WTC11 (cell line): Measurements from ENCODE around the gene VAC14. TPM values are rescaled to one million over a fixed set of nuclear protein-coding genes. Genes with fewer than 3 reads are reported as not detected.

Experiments used
- ATAC-seq: fragments of 200-7000 bp; cut with Tn5 transposase; 2 replicates; pipeline ENCODE4 v1.10.0; 2021; ENCODE audit warnings: mild to moderate bottlenecking, moderate library complexity
- CTCF ChIA-PET: fragments of 300-600 bp; sonication (Branson Sonifier 250); formaldehyde crosslinking; loops from one replicate; lab custom pipeline; 2021; ENCODE audit warnings: antibody characterized with exemption; lab: Charles Lee
- POLR2A ChIA-PET: fragments of 350-600 bp; sonication (Branson Sonifier 250); formaldehyde crosslinking; loops from one replicate; lab custom pipeline; 2021; ENCODE audit warnings: antibody characterized with exemption; lab: Charles Lee
- DNase-seq: peaks from one replicate; pipeline ENCODE4 v3.0.0; 2021; ENCODE audit warnings: low spot score
- H3K27ac Mint-ChIP-seq: 2 replicates; pipeline ENCODE4 v1.8.0; 2021; ENCODE audit warnings: mixed read lengths
- H3K27me3 Mint-ChIP-seq: 2 replicates; pipeline ENCODE4 v1.8.0; 2021; ENCODE audit warnings: low read depth, mild to moderate bottlenecking, moderate library complexity, mixed read lengths
- H3K36me3 Mint-ChIP-seq: 2 replicates; pipeline ENCODE4 v1.8.0; 2021; ENCODE audit warnings: mixed read lengths
- H3K4me1 Mint-ChIP-seq: 2 replicates; pipeline ENCODE4 v1.8.0; 2022; ENCODE audit warnings: mixed read lengths
- H3K4me3 Mint-ChIP-seq: 2 replicates; pipeline ENCODE4 v1.8.0; 2021; ENCODE audit warnings: mild to moderate bottlenecking, moderate library complexity, mixed read lengths
- H3K9me3 Mint-ChIP-seq: 2 replicates; pipeline ENCODE4 v1.8.0; 2021; ENCODE audit warnings: mixed read lengths
- ATF1 ChIP-seq: sonication (generic); formaldehyde crosslinking; IDR thresholded peaks from 2 replicates; pipeline ENCODE4 v1.8.1; 2023; ENCODE audit warnings: mild to moderate bottlenecking, moderate library complexity, missing genetic modification reagents
- CBFB ChIP-seq: sonication (generic); formaldehyde crosslinking; IDR thresholded peaks from 2 replicates; pipeline ENCODE4 v1.8.1; 2022; ENCODE audit warnings: mild to moderate bottlenecking, low read depth, missing genetic modification reagents
- CREB1 ChIP-seq: sonication (generic); formaldehyde crosslinking; IDR thresholded peaks from 2 replicates; pipeline ENCODE4 v1.8.0; 2023; ENCODE audit warnings: mild to moderate bottlenecking, missing genetic modification reagents
- CREM ChIP-seq: sonication (generic); formaldehyde crosslinking; IDR thresholded peaks from 2 replicates; pipeline ENCODE4 v1.8.1; 2022; ENCODE audit warnings: mild to moderate bottlenecking, missing genetic modification reagents, moderate library complexity
- ELF4 ChIP-seq: sonication (generic); formaldehyde crosslinking; IDR thresholded peaks from 2 replicates; pipeline ENCODE4 v1.8.1; 2022; ENCODE audit warnings: low read depth, mild to moderate bottlenecking, moderate library complexity, missing genetic modification reagents
- GRHL2 ChIP-seq: fragments of 250-450 bp; sonication (Bioruptor Pico); IDR thresholded peaks from 2 replicates; pipeline ENCODE4 v1.8.0; 2022; ENCODE audit warnings: mild to moderate bottlenecking, moderate library complexity; ENCODE audit not compliant: insufficient replicate concordance, severe bottlenecking
- HMGA2 ChIP-seq: fragments of 250-450 bp; sonication (Bioruptor Pico); IDR thresholded peaks from 2 replicates; pipeline ENCODE4 v1.4.0; 2021; ENCODE audit warnings: mild to moderate bottlenecking, moderate library complexity
- IRF2 ChIP-seq: sonication (generic); formaldehyde crosslinking; IDR thresholded peaks from 2 replicates; pipeline ENCODE4 v1.8.0; 2022; ENCODE audit warnings: low read depth, missing genetic modification reagents, borderline replicate concordance
- KAT7 ChIP-seq: sonication (generic); formaldehyde crosslinking; IDR thresholded peaks from 2 replicates; pipeline ENCODE4 v1.8.1; 2023; ENCODE audit warnings: missing genetic modification reagents, mild to moderate bottlenecking, borderline replicate concordance
- MXD4 ChIP-seq: fragments of 250-450 bp; sonication (Bioruptor Pico); IDR thresholded peaks from 2 replicates; pipeline ENCODE4 v1.8.0; 2021; ENCODE audit warnings: mild to moderate bottlenecking, moderate library complexity, borderline replicate concordance
- MYBL2 ChIP-seq: sonication (generic); formaldehyde crosslinking; IDR thresholded peaks from 2 replicates; pipeline ENCODE4 v1.8.1; 2023; ENCODE audit warnings: mild to moderate bottlenecking, moderate library complexity, missing genetic modification reagents
- NR1H2 ChIP-seq: sonication (generic); formaldehyde crosslinking; IDR thresholded peaks from 2 replicates; pipeline ENCODE4 v1.9.0; 2021; ENCODE audit warnings: mild to moderate bottlenecking, moderate library complexity, missing genetic modification reagents
- NR3C1 ChIP-seq: sonication (generic); formaldehyde crosslinking; conservative IDR thresholded peaks from 2 replicates; pipeline ENCODE4 v1.8.1; 2023; ENCODE audit warnings: low read depth, mild to moderate bottlenecking, missing genetic modification reagents
- SMAD3 ChIP-seq: sonication (generic); formaldehyde crosslinking; IDR thresholded peaks from 2 replicates; pipeline ENCODE4 v1.8.0; 2022; ENCODE audit warnings: missing genetic modification reagents, mild to moderate bottlenecking, borderline replicate concordance
- SP1 ChIP-seq: sonication (generic); formaldehyde crosslinking; conservative IDR thresholded peaks from 2 replicates; pipeline ENCODE4 v1.8.1; 2022; ENCODE audit warnings: missing genetic modification reagents
- TCF7 ChIP-seq: sonication (generic); formaldehyde crosslinking; IDR thresholded peaks from 2 replicates; pipeline ENCODE4 v1.8.0; 2022; ENCODE audit warnings: mild to moderate bottlenecking, low read depth, missing genetic modification reagents, moderate library complexity
- ZNF138 ChIP-seq: sonication (generic); formaldehyde crosslinking; conservative IDR thresholded peaks from 2 replicates; pipeline ENCODE4 v1.8.1; 2022; ENCODE audit warnings: mild to moderate bottlenecking, moderate library complexity, missing genetic modification reagents
- ZNF671 ChIP-seq: fragments of 250-450 bp; sonication (Bioruptor Pico); IDR thresholded peaks from 2 replicates; pipeline ENCODE4 v1.8.0; 2021; ENCODE audit warnings: mild to moderate bottlenecking
- total RNA-seq: library from RNA; stranded (reverse); gene quantifications from 3 replicates; pipeline ENCODE4 v1.2.3, GENCODE V29; 2021
- TF ChIP-seq, protein P1 (sequence below): sonication (generic); formaldehyde crosslinking; IDR thresholded peaks from 2 replicates; pipeline ENCODE4 v1.8.1; 2023; ENCODE audit warnings: mild to moderate bottlenecking, missing genetic modification reagents
- TF ChIP-seq, protein P2 (sequence below): fragments of 250-450 bp; sonication (Bioruptor Pico); IDR thresholded peaks from 2 replicates; pipeline ENCODE4 v1.9.0; 2021; ENCODE audit warnings: moderate library complexity, mild to moderate bottlenecking, inconsistent platforms, borderline replicate concordance
- TF ChIP-seq, protein P3 (sequence below): sonication (generic); formaldehyde crosslinking; IDR thresholded peaks from 2 replicates; pipeline ENCODE4 v1.8.0; 2022; ENCODE audit warnings: mild to moderate bottlenecking, missing genetic modification reagents
- TF ChIP-seq, protein P4 (sequence below): fragments of 250-450 bp; sonication (Bioruptor Pico); IDR thresholded peaks from 2 replicates; pipeline ENCODE4 v2.1.2; 2022; ENCODE audit warnings: mild to moderate bottlenecking, moderate library complexity
- TF ChIP-seq, protein P5 (sequence below): sonication (generic); formaldehyde crosslinking; IDR thresholded peaks from 2 replicates; pipeline ENCODE4 v1.8.1; 2023; ENCODE audit warnings: mild to moderate bottlenecking, missing genetic modification reagents, borderline replicate concordance
- TF ChIP-seq, protein P6 (sequence below): sonication (generic); formaldehyde crosslinking; IDR thresholded peaks from 2 replicates; pipeline ENCODE4 v1.8.1; 2022; ENCODE audit warnings: mild to moderate bottlenecking, missing genetic modification reagents, moderate library complexity, borderline replicate concordance
- TF ChIP-seq, protein P7 (sequence below): fragments of 250-450 bp; sonication (Bioruptor Pico); IDR thresholded peaks from 2 replicates; pipeline ENCODE4 v1.9.0; 2021; ENCODE audit warnings: mild to moderate bottlenecking

The VAC14 gene
- total RNA-seq, 1 experiment from 2014 or later = 60.1 TPM

DNA sequence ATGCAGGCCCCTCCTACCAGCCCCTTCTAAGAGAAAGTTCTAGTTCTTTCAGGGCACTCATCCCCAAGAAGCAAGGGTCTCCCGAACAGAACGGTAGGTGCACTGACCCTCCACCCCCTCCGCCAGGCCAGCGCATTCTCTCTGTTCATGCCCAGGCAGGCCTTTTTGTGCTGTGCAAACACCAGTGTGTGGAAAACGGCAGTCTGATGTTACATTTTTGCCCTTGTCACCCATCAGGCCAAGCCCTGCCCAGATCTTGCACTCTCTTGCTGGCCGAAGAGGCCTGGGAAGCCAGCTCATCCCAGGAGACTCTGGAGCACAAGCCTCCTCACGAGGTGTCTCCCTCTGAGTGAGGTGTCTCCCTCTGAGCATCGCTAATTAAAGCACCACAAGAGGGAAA, 99.0 kb downstream of the VAC14 start:
- no peaks in the 10 kb centered on the region for H3K27me3 Mint-ChIP-seq
- DNase-seq (no peak), ATAC-seq (no peak)
- no peak for TF ChIP-seq TCF7 (CRISPR knock-in tag)
- TF ChIP-seq, protein P1, sequence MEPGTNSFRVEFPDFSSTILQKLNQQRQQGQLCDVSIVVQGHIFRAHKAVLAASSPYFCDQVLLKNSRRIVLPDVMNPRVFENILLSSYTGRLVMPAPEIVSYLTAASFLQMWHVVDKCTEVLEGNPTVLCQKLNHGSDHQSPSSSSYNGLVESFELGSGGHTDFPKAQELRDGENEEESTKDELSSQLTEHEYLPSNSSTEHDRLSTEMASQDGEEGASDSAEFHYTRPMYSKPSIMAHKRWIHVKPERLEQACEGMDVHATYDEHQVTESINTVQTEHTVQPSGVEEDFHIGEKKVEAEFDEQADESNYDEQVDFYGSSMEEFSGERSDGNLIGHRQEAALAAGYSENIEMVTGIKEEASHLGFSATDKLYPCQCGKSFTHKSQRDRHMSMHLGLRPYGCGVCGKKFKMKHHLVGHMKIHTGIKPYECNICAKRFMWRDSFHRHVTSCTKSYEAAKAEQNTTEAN (CRISPR knock-in tag) = no peak
- TF ChIP-seq HMGA2 (CRISPR knock-in tag) = no peak
- TF ChIP-seq, protein P2, sequence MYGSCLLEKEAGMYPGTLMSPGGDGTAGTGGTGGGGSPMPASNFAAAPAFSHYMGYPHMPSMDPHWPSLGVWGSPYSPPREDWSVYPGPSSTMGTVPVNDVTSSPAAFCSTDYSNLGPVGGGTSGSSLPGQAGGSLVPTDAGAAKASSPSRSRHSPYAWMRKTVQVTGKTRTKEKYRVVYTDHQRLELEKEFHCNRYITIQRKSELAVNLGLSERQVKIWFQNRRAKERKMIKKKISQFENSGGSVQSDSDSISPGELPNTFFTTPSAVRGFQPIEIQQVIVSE (CRISPR knock-in tag) = no peak
- no peak for TF ChIP-seq SP1
- TF ChIP-seq GRHL2 (CRISPR knock-in tag) = no peak
- TF ChIP-seq, protein P3, sequence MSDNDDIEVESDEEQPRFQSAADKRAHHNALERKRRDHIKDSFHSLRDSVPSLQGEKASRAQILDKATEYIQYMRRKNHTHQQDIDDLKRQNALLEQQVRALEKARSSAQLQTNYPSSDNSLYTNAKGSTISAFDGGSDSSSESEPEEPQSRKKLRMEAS (CRISPR knock-in tag) = no peak
- TF ChIP-seq ZNF671 = no peak
- TF ChIP-seq, protein P4, sequence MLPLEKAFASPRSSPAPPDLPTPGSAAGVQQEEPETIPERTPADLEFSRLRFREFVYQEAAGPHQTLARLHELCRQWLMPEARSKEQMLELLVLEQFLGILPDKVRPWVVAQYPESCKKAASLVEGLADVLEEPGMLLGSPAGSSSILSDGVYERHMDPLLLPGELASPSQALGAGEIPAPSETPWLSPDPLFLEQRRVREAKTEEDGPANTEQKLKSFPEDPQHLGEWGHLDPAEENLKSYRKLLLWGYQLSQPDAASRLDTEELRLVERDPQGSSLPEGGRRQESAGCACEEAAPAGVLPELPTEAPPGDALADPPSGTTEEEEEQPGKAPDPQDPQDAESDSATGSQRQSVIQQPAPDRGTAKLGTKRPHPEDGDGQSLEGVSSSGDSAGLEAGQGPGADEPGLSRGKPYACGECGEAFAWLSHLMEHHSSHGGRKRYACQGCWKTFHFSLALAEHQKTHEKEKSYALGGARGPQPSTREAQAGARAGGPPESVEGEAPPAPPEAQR (CRISPR knock-in tag) = no peak
- TF ChIP-seq, protein P5, sequence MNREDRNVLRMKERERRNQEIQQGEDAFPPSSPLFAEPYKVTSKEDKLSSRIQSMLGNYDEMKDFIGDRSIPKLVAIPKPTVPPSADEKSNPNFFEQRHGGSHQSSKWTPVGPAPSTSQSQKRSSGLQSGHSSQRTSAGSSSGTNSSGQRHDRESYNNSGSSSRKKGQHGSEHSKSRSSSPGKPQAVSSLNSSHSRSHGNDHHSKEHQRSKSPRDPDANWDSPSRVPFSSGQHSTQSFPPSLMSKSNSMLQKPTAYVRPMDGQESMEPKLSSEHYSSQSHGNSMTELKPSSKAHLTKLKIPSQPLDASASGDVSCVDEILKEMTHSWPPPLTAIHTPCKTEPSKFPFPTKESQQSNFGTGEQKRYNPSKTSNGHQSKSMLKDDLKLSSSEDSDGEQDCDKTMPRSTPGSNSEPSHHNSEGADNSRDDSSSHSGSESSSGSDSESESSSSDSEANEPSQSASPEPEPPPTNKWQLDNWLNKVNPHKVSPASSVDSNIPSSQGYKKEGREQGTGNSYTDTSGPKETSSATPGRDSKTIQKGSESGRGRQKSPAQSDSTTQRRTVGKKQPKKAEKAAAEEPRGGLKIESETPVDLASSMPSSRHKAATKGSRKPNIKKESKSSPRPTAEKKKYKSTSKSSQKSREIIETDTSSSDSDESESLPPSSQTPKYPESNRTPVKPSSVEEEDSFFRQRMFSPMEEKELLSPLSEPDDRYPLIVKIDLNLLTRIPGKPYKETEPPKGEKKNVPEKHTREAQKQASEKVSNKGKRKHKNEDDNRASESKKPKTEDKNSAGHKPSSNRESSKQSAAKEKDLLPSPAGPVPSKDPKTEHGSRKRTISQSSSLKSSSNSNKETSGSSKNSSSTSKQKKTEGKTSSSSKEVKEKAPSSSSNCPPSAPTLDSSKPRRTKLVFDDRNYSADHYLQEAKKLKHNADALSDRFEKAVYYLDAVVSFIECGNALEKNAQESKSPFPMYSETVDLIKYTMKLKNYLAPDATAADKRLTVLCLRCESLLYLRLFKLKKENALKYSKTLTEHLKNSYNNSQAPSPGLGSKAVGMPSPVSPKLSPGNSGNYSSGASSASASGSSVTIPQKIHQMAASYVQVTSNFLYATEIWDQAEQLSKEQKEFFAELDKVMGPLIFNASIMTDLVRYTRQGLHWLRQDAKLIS (CRISPR knock-in tag) = no peak
- TF ChIP-seq ELF4 (CRISPR knock-in tag) = no peak
- no peak for TF ChIP-seq ZNF138
- no peak for TF ChIP-seq CBFB (CRISPR knock-in tag)
- TF ChIP-seq CREB1 (CRISPR knock-in tag) = no peak
- no peak for TF ChIP-seq NR1H2 (CRISPR knock-in tag)
- no peak for TF ChIP-seq CREM (CRISPR knock-in tag)
- no peak for TF ChIP-seq NR3C1 (CRISPR knock-in tag)
- H3K27ac Mint-ChIP-seq = peak overlapping the region; percentile 89
- POLR2A ChIA-PET = no interaction called here
- peaks cover 2% of the 10 kb centered on the region; the same call in 1 of the 2 replicates for H3K36me3 Mint-ChIP-seq
- CTCF ChIA-PET = interaction anchor here (1.0 to 2.4 kb wide), 5 partner anchors 15 to 76 kb away, joined by 3 to 18 read pairs (median 9); no protein-coding TSS in a partner anchor
- no peak overlapping the region for H3K4me3 Mint-ChIP-seq
- H3K4me1 Mint-ChIP-seq = peaks cover 10% of the 10 kb centered on the region
- no peaks in the 10 kb centered on the region for H3K9me3 Mint-ChIP-seq

DNA sequence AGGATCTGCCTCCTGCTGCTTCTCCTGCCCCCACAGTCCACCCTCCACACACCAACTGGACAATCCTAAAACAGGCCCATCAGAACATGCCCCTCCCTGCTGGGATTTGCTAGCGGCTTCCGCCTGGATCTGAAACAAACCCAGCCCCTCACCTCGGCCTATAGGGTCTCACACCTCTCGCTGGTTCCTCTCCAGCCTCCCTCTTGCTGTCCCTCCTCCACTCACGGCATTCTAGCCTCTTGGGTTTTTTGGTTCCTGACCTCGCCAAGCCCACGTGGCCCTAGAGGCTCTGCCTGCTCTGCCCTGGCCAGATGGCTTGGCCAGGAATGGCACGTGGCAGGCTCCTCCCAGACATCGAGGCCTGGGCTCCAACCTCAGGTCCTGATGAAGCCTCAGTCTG, 99.4 kb downstream of the VAC14 start:
- H3K27me3 Mint-ChIP-seq = no peaks in the 10 kb centered on the region
- ATAC-seq (no peak), DNase-seq (no peak)
- ChIA-PET CTCF (interaction anchor here (2.4 kb wide), 1 partner anchor 37 kb away, joined by 18 read pairs; no protein-coding TSS in a partner anchor), POLR2A (no interaction called here)
- H3K4me1 Mint-ChIP-seq = peaks cover 9% of the 10 kb centered on the region; the same call in 1 of the 2 replicates
- no peak overlapping the region for H3K4me3 Mint-ChIP-seq
- no peaks in the 10 kb centered on the region for H3K9me3 Mint-ChIP-seq
- H3K27ac Mint-ChIP-seq = peak overlapping the region; percentile 89
- H3K36me3 Mint-ChIP-seq = peaks cover 2% of the 10 kb centered on the region; the same call in 1 of the 2 replicates
- no peak for TF ChIP-seq SP1
- TF ChIP-seq SMAD3 (CRISPR knock-in tag) = no peak
- TF ChIP-seq, protein P6, sequence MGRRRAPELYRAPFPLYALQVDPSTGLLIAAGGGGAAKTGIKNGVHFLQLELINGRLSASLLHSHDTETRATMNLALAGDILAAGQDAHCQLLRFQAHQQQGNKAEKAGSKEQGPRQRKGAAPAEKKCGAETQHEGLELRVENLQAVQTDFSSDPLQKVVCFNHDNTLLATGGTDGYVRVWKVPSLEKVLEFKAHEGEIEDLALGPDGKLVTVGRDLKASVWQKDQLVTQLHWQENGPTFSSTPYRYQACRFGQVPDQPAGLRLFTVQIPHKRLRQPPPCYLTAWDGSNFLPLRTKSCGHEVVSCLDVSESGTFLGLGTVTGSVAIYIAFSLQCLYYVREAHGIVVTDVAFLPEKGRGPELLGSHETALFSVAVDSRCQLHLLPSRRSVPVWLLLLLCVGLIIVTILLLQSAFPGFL = no peak
- TF ChIP-seq MYBL2 = no peak
- no peak for TF ChIP-seq KAT7 (CRISPR knock-in tag)
- no peak for TF ChIP-seq ATF1 (CRISPR knock-in tag)
- no peak for TF ChIP-seq IRF2 (CRISPR knock-in tag)
- TF ChIP-seq MXD4 (CRISPR knock-in tag) = no peak
- TF ChIP-seq, protein P7, sequence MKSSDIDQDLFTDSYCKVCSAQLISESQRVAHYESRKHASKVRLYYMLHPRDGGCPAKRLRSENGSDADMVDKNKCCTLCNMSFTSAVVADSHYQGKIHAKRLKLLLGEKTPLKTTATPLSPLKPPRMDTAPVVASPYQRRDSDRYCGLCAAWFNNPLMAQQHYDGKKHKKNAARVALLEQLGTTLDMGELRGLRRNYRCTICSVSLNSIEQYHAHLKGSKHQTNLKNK (CRISPR knock-in tag) = no peak
- TF ChIP-seq, protein P1 (CRISPR knock-in tag) = no peak
